Activated T-helper 1 cell treated with anti-CD3 and anti-CD28 coated beads, Interleukin-2, amount 50 U/mL, for 16 hours (primary cell): ENCODE data around the gene ST8SIA4.
A peak's percentile ranks its signal among the peaks of the same experiment; 100 is the strongest.

Experiments
- DNase-seq, 2 donors: peaks; one replicate each; pipeline ENCODE4 v3.0.0-alpha.2; 2020; ENCODE audit warnings: low read depth in 1 of 2, low spot score in 1 of 2

ST8SIA4 gene, protein sequence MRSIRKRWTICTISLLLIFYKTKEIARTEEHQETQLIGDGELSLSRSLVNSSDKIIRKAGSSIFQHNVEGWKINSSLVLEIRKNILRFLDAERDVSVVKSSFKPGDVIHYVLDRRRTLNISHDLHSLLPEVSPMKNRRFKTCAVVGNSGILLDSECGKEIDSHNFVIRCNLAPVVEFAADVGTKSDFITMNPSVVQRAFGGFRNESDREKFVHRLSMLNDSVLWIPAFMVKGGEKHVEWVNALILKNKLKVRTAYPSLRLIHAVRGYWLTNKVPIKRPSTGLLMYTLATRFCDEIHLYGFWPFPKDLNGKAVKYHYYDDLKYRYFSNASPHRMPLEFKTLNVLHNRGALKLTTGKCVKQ

DNA sequence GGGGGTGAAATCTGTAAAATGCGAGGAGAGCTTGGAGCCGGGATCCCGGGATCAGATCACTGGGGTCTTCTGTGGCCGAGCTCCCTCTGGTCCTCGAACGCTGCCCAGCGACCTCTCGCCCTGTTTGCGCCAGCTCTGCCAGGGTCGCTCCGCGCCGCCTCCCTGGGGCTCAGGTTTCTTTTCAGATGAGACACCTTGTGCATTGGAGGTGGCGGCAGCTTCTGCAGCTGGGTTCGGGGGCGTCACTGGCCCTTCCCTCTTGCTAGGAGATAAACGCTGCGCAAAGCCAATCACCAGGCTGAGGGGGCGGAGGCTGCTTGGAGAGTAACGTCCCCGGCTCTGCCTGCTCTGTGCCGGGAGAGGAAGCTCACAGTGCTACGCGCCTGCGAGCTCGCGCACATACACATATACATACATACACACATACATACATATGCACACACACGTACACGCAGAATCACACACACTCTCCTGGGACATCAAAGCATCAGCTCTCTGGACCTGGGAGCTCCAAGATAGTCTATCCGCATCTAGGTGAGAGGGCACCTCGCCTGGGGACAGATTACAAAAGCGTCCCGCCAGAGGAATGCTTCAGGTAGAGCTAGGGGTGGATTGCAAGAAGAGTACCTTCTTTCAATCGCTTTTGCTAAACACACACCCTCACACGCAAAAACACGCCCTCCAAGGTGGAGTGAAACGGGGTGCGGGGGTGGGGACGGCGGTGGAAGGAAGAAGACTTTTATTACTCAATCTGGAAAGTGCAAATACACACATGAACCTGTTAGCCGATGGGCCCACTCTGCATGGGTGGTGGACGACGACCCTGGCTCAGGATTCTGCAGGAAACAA, at the start of gene ST8SIA4:
ST8SIA4 (minus strand) TSS at position 244 of the 849 bp plus-strand sequence. CDS start 327 bp downstream, outside the sequence.
- peak; percentile 68 to 81 for DNase-seq

DNA sequence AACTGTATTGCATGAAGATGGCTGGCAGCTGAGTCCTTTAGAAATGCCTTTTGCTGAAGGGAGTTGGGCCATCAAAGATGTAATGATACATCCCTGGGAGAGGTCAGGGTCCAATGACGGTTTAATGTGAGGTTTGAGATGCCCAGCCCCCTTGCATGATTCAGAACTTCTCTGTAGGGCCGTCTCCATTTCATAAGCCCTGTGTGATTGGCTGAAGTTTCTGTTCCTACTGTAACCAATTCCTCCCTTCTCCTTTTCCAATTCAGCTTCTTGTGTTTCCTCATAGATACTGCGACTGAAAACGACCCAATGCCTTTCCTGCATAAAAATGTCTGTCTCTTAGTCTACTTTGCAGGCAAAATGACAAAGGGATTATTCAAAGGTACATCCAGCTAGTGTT, 47.9 kb upstream of the ST8SIA4 start:
- DNase-seq, result no peak

DNA sequence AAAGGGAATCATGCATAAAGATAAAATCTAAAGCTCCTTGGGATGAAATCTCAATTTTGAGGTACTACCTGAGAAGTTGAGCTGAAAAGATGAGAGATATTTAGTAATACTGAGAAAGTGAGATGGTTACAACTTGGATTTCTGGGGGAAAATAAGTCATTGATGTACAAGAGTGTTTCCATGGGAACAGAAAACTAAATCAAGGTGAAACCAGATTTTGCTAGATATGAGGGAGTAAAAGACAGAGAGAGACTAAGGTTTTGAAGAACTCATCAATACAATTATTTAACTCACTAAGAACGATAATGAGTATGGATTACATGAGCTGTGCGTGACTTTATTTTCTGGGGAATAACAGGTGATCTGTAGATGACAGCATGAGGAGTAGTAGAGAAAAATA, 10.2 kb upstream of the ST8SIA4 start:
- no peak for DNase-seq

DNA sequence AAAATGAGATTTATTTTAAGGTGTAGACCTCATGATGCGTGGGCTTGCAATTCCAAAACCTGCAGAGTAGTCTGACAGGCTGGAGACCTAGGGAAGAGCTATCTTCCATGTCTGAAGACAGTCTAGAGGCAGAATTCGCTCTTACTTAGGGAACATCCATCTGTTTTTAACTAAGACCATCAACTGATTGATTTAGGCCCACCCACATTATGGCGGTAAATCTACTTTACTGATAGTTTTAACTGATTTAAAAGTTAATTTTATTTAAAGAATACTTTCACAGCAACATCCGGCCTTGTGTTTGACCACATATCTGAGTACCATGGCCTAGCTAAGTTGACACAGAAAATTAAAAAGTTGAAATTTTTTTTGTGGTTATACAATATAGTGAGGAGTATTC, 6.0 kb upstream of the ST8SIA4 start:
- DNase-seq, result no peak

DNA sequence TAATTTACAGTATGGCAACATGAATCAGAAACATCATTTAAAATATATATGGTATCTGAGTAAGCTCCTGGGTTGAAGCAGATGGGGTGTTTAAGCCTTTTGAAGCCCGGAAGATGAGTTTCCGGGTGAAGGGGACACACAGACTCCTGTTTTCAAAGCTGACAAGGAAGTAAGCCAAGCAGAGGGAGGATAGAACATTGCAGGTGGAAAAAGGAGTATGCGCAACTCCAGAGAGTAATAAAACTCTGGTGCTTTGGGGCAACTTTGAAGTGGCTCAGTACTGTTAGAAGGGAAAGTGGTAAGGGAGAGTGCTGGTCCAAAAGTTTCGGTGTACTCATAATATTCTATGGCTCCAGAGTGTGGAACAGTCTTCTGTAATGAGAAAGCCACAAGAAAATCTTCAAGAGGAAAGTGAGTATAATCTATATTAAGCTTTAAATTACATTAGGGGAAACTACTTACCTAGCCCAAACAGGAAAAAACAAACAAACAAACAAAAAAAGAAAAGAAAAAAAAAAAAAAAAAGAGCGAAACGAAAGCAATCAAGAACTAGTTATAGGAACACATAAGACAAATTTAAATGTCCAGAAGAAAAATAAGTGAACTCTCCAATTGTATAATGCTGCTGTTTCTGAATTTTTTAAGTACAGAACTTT, 2.3 kb upstream of the ST8SIA4 start:
- no peak for DNase-seq

DNA sequence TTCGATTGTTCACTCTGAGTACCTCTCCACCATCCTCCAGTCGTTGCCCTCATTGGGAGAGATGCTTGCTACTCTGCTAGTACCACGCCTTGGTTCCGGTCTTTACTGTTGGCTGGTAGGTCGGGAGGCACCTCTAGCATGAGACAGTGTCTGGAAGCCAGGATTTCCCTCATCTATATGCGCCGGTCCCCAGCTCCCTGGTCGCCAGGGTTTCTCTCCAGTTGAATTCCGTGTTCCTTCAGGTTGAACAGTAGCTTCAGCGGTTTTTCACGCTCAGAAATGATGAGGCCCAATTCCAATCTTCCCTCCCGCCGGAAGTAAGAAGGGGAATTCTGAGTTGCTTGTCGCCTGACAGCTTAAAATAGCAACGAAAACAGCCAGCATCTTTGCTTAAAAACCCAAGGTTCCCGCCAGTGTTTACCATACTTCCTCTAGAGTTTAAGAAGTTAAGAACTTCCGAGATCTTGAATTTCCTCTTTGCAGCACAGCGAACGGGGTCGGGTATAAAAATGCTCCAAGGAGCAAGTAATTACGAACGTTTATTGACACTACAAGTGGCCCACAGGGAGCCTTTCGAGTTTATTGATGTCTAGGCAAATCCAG, 1.3 kb upstream of the ST8SIA4 start:
- no peak for DNase-seq

DNA sequence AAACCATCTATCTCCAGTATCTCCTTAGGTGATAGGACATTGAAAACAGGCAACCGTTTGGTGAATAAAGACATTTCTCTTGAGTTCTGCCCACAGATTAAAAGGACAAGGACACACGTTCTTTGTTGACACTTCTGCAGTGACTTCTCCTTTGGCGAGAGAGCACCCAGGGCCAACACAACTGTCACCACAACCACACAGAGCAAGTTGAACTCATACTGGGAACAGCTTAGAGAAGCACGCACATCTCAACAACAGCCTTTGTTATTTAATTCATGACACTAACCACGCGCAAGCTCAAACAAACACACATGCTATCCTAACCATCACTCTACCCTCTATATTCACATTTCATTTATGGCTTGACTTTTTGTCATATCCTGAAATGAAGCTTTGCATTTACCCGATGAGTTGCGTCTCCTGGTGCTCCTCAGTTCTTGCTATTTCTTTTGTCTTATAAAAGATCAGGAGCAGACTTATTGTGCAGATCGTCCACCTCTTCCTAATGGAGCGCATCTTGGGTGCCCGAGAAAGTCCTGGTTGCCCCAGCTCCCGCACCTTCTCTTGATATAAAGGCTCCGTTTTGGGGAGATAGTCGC, 543 bp downstream of the ST8SIA4 start:
- no peak for DNase-seq

DNA sequence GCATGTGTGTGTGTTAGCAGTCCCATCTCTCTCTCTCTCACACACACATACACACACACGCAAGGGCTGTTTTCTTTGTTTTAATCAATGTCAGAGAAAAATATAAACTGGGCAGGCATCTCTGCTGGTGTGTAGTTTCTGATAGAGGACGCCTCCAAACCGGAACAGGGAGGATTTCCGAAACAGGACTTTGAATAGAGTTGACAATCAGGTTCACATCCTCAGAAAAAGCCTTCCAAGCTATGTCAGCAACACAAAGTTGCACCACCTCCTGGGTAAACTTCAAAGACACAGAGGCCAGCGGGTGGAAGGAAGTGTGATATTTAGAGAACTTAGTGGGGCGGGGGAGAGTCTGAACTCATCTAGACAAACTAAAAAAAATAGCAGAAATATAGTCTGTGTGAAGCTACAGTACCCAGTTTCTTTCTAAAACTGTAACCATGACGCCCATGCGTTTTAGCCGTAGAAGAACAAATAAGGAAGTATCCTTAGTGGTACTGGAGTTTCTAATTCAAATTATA, 1.2 kb downstream of the ST8SIA4 start:
- peak in 1 of 2 donors; percentile 35 for DNase-seq

DNA sequence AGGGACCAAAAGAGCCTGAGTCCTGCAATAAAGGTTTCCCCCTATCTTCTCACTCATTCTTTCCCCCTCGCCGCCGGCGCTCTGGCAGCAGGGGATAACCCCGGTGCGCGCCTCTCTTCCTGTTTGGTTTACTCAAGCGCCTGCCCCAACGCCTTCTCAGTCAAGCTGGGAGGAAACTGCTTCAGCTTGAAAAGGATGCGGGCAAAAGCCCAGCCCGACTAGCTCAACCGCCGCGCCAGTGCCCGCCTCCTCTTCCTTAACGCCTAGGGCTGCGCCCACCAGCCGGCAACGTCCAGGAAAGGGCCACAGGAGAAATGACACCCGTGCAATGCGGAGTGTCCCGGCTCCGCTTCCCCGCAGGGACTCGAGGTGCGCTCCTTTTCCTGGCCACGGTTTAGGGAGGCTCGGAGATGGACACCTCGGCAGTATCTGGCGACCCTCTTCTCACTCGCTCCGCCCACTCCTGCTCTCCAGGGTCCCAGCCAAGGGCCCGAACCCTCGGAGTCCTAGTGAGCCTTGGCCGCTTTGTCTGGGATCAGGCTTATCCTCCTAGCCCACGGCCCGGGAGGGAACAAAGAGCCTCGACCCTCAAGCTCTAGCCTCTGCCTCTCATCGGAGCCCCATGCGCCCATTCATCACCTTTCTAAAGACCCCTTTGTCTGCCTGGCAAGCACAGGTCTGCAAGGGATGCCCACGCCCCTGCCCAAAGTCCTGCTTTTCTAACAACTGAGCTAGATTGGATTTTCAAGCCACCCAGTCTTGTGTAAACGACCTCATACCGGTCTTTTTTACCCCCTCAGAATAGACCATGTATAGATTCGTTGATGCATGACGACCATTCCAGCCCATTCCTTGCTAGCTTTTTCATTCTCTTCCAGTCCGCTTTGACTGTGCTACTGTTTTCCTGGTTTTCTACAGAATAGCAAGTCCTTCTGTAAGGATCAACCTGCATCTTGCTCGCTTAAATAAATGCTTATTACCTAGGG, 2.0 kb downstream of the ST8SIA4 start:
- DNase-seq, result peak; percentile 73 to 86

DNA sequence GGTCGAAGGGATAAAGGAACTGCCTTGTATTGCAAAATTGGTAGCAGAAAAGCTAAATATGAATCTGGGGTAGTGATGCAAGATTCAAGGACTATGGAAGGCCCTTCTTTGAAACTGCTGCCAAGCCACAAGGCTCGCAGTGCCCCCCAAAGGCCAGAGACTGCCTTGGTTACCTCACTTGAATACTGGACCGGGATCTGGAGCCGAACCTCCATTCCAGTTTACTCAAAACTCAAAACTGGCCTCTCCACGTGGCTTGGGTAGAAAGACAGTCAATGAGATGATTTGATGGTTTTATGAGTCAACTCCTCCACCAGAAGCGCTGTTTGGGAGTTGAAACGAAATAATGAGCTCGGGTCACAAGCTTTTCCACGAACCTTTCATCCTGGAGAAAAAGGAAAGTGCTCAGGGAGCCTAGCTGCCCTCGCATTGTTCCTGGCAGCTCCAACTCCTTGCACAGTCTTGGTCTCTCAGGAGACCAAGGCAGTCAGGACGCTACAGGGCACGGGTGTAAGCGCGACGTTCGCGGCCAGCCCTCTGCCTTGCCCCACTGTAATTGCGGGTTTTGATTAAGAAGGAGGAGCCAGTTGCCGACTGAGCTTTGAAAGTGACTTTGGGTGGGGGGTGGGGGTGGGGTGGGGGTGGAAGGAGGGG, 2.8 kb downstream of the ST8SIA4 start:
- DNase-seq, result peak in 1 of 2 donors; percentile 22

DNA sequence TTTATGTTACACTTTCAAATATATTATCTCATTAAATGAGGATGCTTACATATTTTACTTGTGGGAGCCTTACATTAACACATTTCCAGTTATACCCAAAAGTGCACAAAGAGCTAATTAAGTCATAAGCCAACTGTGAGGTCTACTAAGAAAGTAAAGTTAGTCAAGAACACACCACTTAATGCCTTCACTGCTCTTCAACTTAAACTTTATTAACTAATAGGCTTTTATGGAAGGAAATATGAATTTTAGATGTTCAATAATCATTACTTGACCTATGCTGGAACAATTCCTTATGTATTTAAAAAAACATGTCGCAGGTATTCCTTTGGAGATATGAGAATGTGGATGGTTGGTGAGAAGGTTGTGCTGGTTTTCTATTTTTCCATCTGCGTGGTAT, 3.4 kb downstream of the ST8SIA4 start:
- no peak for DNase-seq

DNA sequence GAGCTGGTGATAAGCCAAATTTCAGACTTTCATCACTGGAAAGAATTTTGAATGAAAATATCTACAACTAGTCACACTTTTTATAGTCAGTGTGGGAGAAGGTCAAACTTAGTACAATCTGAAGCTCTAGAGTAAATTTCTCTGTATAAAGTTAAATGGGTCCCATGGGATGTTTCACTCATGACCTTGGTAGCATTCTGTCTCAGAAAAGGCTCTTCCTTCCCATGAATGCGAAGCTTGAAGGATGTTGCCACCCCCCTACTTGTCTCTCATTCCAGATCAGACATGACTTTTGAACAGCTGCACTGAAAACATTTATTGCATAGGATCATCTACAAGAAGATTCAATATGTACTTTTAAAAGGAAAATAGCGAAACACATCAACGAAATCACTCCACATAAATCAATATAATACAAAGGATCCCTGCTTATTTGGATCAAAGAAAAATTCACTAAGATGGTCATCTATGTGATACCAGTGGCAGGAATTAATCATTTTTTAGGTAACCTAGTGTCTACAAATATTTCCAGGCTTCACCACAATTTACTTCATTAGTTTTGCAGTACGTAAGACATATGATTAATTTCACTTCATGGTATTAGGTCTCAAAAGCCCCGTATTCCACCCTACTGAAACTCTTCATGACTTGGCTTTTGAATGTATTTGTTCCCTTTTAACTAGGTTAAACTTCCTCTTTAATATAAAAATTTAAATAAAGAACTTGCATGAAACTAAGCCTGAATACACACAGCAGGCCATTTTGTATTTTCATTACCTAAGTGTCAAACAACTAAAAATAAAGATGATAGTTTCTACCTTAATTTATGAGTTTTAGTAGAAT, 4.4 kb downstream of the ST8SIA4 start:
- DNase-seq, result no peak

DNA sequence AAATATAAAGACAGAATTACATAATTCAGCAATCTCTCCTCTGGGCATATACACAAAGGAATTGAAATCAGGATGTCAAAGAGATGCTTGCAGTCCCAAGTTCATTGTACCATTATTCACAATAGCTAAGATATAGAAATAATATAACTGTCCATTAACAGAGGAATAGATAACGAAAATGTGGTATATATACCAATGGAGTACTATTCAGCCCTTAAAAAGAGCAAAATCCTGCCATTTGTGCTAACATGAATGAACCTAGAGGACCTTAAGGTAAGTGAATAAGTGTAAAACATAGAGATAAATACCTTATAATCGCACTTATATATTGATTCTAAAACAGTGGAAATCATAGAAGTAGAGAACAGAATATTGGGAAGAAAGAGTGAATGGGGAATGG, 7.0 kb downstream of the ST8SIA4 start:
- no peak for DNase-seq

DNA sequence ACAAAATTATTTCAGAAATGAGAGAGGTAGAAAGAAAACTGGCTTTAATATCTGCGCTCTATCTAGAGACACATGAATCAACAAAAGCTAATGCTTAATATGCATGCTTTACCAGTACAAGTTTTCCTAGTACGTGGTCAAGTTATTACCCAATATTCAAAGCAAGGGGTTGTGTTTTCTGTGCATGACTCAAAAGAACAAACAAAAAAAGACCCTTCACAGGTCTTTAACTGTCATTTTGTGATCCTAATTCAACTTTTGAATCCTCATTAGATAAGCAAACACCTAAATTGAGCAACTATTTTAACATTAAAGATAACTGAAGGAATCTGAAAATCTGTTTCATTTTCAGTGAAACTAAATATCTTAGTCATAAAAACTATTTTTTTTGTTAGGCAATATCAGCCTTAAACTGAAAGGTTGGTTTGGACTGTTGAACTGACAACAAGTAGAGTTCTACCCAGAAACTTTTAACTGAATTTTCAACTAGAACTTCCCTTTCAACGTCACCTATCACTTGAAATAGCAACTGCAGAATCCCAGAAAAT, 12.5 kb downstream of the ST8SIA4 start:
- DNase-seq, result no peak

DNA sequence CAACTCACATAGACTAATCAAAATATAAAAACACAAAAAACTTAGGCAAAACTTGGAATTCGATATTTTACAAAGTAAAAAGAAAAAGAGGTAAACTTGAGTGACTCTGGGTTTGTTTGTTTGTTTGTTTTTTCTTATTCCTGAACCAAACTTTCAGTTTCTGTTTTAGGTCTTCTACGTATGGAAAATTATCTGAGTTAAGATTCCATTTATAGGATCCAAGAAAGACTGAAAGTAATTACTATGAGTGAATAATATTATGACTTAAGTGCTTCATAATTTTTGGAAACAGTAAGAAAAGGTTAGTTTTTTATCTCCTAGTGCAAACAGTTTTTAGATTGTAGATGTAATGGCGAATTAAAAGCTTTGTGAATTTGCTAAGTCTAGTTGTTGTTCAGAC, 13.2 kb downstream of the ST8SIA4 start:
- no peak for DNase-seq

DNA sequence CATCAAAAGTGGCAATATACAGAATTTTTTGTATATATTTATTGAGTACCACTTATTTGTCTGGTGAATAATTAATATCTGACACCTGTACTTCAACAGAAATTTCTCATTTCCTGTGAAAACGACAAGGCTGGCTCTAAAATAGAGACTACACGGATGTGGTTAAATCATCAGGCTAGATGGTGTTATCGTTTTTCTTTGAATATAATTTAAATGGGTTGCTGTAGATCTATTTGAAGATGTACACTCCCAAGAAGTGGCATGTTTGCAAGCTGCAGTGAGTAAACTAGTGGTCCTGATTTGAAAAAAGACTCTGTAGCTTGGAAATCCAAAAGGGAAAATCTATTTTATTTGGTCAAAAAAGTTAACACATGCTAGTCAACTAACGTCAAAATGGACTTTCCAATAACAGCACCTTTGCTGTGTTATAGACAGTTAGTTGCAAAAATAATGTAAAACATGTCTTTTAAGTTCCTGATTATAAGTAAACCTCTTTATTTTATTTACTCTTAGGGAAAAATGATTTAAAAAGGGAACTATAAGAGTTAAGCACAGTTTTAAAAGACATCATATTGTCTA, 13.8 kb downstream of the ST8SIA4 start:
- DNase-seq, result no peak

DNA sequence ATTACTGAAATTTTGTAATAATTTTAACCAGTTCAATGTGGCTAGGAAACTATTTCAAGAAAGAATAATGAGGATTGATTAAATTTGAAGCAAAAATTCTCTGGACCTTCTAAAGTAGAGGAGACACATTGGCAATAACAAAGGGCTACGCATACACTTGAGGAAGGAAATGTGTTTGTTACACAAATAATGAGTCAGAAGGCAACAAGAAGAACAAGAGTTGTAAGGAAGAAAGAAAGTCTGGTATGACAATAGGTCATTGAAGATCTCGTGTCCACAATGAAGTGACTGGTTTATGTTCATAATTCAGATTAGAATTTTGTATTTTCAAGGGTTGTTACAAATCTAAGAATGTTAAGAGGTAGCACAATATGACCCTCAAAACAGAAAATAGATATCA, 25.8 kb downstream of the ST8SIA4 start:
- DNase-seq, result no peak
